ENCODE data around the gene PRSS27. TPM values are rescaled to one million over a fixed set of nuclear protein-coding genes. Genes with fewer than 3 reads are reported as not detected.
A peak's percentile ranks its signal among the peaks of the same experiment; 100 is the strongest.
"Not testable (repeated sequence)": the region's sequence is repeated elsewhere in the genome, so short reads cannot be mapped to it uniquely, and the experiment has no call there.

PRSS27 gene
- total RNA-seq, 4 donors from 2014 or later, result 0.75 to 4.2 (median 2.2) TPM

DNA sequence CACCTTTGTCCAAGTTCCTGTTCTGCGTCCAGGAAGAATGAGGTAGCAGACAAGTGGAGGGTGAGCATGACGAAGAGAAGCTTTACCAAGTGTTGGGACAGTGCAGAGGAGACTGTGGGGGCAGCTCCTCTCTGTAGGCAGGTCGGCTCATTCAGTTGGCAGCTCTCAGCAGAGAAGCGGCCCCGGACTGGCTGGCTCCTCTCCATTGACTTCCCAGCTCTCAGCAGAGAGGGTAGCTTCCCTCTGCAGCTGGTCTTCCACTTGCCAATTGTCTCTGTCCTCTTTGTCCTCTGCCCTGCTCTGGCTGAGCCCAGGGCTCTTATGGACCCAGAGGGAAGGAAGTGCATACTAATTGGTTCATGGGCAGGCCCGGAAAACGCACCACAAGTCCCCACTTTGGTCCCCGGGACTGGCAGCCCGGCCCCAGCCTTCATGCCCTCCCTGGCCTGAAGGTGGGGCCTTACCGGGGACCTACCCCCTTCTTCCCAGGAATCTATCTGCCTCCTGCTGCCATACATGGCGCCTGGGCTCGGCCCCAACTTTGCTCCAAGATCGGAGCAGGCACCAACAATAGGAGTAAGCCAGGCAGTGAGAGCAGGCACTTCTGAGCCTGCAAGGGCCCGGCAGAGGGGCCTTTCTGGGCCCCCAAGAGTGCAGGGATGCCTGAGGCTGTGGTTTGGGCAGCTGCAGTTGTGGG lies 27.6 kb downstream of the PRSS27 start:
- H3K36me3 ChIP-seq, result peaks cover 8 to 36% (median 25%) of the 10 kb centered on the region in 4 donors
- peak overlapping the region in 1 of 4 donors; percentile 14 for H3K4me3 ChIP-seq
- no peaks in the 10 kb centered on the region for H3K9me3 ChIP-seq
- DNase-seq (ENCODE audit: extremely low spot score), result no peak
- WGBS, result 65% methylated on average over 8 of the region's 14 CpGs
- H3K27ac ChIP-seq (replicated peaks in 1 of 4), result peak overlapping the region in 3 of 4 donors; percentile 42 to 65 (median 63)
- H3K27me3 ChIP-seq, result no peaks in the 10 kb centered on the region
- peaks cover 22 to 44% (median 33%) of the 10 kb centered on the region in 4 donors for H3K4me1 ChIP-seq
- TF ChIP-seq, protein P1, sequence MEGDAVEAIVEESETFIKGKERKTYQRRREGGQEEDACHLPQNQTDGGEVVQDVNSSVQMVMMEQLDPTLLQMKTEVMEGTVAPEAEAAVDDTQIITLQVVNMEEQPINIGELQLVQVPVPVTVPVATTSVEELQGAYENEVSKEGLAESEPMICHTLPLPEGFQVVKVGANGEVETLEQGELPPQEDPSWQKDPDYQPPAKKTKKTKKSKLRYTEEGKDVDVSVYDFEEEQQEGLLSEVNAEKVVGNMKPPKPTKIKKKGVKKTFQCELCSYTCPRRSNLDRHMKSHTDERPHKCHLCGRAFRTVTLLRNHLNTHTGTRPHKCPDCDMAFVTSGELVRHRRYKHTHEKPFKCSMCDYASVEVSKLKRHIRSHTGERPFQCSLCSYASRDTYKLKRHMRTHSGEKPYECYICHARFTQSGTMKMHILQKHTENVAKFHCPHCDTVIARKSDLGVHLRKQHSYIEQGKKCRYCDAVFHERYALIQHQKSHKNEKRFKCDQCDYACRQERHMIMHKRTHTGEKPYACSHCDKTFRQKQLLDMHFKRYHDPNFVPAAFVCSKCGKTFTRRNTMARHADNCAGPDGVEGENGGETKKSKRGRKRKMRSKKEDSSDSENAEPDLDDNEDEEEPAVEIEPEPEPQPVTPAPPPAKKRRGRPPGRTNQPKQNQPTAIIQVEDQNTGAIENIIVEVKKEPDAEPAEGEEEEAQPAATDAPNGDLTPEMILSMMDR (IDR thresholded peaks at IDR 0.05), result no peak
- no peak for TF ChIP-seq EP300 (IDR thresholded peaks at IDR 0.05)
- TF ChIP-seq POLR2AphosphoS5 (IDR thresholded peaks at IDR 0.05), result no peak
- TF ChIP-seq POLR2A (IDR thresholded peaks at IDR 0.05; ENCODE audit: low read depth), result no peak
- intact Hi-C loops (cut with DNase I), result no loop called here

GRCh38 chr16:2691491-2692248 lies 28.4 kb downstream of the PRSS27 start:
- Histone ChIP-seq H3K27me3 (no peaks in the 10 kb centered on the region), H3K36me3 (peaks cover under 1 to 28% (median 18%) of the 10 kb centered on the region in 4 donors), H3K4me3 (no peak overlapping the region), H3K4me1 (peaks cover 22 to 50% (median 34%) of the 10 kb centered on the region in 4 donors), H3K9me3 (no peaks in the 10 kb centered on the region), H3K27ac (replicated peaks in 1 of 4) (peak overlapping the region in 3 of 4 donors; percentile 42 to 65 (median 63))
- TF ChIP-seq POLR2A (IDR thresholded peaks at IDR 0.05; ENCODE audit: low read depth) (no peak), EP300 (IDR thresholded peaks at IDR 0.05) (no peak), POLR2AphosphoS5 (IDR thresholded peaks at IDR 0.05) (no peak)
- TF ChIP-seq, protein P1 (IDR thresholded peaks at IDR 0.05), result no peak
- intact Hi-C loops (cut with DNase I), result no loop called here
- 88% methylated on average over 12 of the region's 29 CpGs for WGBS
- DNase-seq (ENCODE audit: extremely low spot score), result no peak

GRCh38 chr16:2690852-2691251 lies 29.2 kb downstream of the PRSS27 start:
- no peak for DNase-seq (ENCODE audit: extremely low spot score)
- intact Hi-C loops (cut with DNase I), result no loop called here
- 91% methylated on average over 8 of the region's 11 CpGs for WGBS

DNA sequence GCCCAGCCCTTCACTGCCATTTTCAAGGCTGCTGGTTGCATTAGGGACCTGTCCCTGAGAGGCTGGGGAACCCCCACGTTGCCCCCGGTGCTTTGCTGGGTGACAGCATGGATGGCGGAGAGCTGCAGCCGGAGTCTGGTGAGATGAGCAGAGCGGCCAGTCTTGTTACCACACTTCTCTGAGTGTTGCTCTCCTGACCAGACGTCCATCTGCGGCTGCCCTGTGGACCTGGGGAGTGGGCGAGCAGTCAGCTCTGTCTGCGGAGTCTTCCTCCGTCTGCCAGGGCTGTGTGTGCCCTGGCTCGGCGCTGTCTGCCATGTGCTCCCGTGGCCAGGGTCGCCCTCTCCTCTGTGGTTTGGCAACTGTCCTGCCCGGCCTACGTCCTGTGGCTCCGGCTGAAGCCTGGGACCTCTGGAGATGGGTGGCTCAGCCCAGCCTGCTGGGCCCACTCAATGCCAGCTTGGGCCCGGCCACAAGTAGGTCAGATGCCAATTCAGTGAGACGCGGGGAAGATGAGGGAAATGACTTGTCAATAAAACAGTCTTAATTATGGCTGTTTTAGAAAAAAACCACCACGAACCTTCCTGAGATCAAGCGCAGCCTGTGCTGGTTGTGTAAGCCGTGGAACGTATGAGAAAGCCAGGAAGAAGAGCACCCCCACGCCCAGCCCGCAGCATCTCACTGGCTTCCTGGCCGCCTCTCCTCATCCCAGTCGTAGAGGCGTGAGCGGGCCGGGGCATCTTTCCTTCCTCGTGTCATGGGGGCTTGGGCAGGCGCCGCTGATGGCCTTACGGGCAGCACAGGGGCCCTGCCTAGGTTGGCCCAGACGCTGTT lies 29.8 kb downstream of the PRSS27 start:
- 77% methylated on average over 24 of the region's 36 CpGs for WGBS
- no peak for DNase-seq (ENCODE audit: extremely low spot score)
- H3K4me1 ChIP-seq, result peaks cover 22 to 50% (median 34%) of the 10 kb centered on the region in 4 donors
- peaks cover 0 to 25% (median 16%) of the 10 kb centered on the region in 4 donors for H3K36me3 ChIP-seq
- intact Hi-C loops (cut with DNase I), result no loop called here
- H3K4me3 ChIP-seq, result no peak overlapping the region
- no peaks in the 10 kb centered on the region for H3K27me3 ChIP-seq
- no peaks in the 10 kb centered on the region for H3K9me3 ChIP-seq
- no peak overlapping the region for H3K27ac ChIP-seq (replicated peaks in 1 of 4)
- TF ChIP-seq, protein P1 (IDR thresholded peaks at IDR 0.05), result no peak
- no peak for TF ChIP-seq POLR2AphosphoS5 (IDR thresholded peaks at IDR 0.05)
- TF ChIP-seq POLR2A (IDR thresholded peaks at IDR 0.05; ENCODE audit: low read depth), result no peak
- no peak for TF ChIP-seq EP300 (IDR thresholded peaks at IDR 0.05)

More at GRCh38 chr16:2690852-2691251, 29.2 kb downstream of the PRSS27 start:
- Histone ChIP-seq H3K36me3 (peaks cover 0 to 25% (median 16%) of the 10 kb centered on the region in 4 donors), H3K27ac (replicated peaks in 1 of 4) (no peak overlapping the region), H3K27me3 (no peaks in the 10 kb centered on the region), H3K4me1 (peaks cover 22 to 50% (median 34%) of the 10 kb centered on the region in 4 donors), H3K9me3 (no peaks in the 10 kb centered on the region), H3K4me3 (no peak overlapping the region)
- no peak for TF ChIP-seq EP300 (IDR thresholded peaks at IDR 0.05)
- TF ChIP-seq, protein P1 (IDR thresholded peaks at IDR 0.05), result no peak
- TF ChIP-seq POLR2A (IDR thresholded peaks at IDR 0.05; ENCODE audit: low read depth), result no peak
- TF ChIP-seq POLR2AphosphoS5 (IDR thresholded peaks at IDR 0.05), result no peak

GRCh38 chr16:2689422-2689821 lies 30.6 kb downstream of the PRSS27 start:
- H3K4me3 ChIP-seq; DNase-seq (ENCODE audit: extremely low spot score); H3K9me3 ChIP-seq; H3K27ac ChIP-seq (replicated peaks in 1 of 4); H3K27me3 ChIP-seq; intact Hi-C loops (cut with DNase I): not testable (repeated sequence)
- peaks cover 26 to 55% (median 36%) of the 10 kb centered on the region in 4 donors for H3K4me1 ChIP-seq
- H3K36me3 ChIP-seq, result peaks cover 0 to 25% (median 16%) of the 10 kb centered on the region in 4 donors
- WGBS, result 68% methylated on average over 4 of the region's 13 CpGs

Measured in esophagus muscularis mucosa (tissue), 4 donors.